Body of pancreas (tissue), 4 donors: Measurements from ENCODE around the gene GRID2. TPM values are rescaled to one million over a fixed set of nuclear protein-coding genes. Genes with fewer than 3 reads are reported as not detected.

Experiments used
- ATAC-seq: fragments of 150-250 bp; one replicate; pipeline ENCODE4 v1.9.1; 2016
- DNase-seq, 4 donors: peaks; one replicate each; pipeline ENCODE4 v3.0.0-alpha.2; 2019
- H3K27ac ChIP-seq, 4 donors: fragments of 200-600 bp; sonication (generic); 1 replicate in 3 of 4; 2 replicates in 1 of 4; pipeline versions ENCODE4 v1.5.1 to v1.6.1; 2016 to 2019; ENCODE audit warnings: mild to moderate bottlenecking in 1 of 4, mixed read lengths in 1 of 4, moderate library complexity in 1 of 4
- H3K27me3 ChIP-seq, 2 donors: fragments of 200-600 bp; sonication (generic); one replicate each; pipeline ENCODE4 v1.6.0; 2016; ENCODE audit warnings: mild to moderate bottlenecking in 1 of 2
- H3K36me3 ChIP-seq, 2 donors: fragments of 200-600 bp; sonication (generic); replicated peaks in 1 of 2; 2 replicates each; pipeline ENCODE4 v1.5.1; 2016; ENCODE audit warnings: low read depth in 2 of 2; ENCODE audit not compliant: insufficient read depth in 1 of 2
- H3K4me1 ChIP-seq: fragments of 200-600 bp; sonication (generic); one replicate; pipeline ENCODE4 v1.6.0; 2016
- H3K4me3 ChIP-seq, 2 donors: fragments of 200-600 bp; sonication (generic); 1 replicate in 1 of 2; 2 replicates in 1 of 2; pipeline ENCODE4 v1.5.1; 2016 to 2019
- H3K9me3 ChIP-seq, 3 donors: fragments of 200-600 bp; sonication (generic); 1 replicate in 2 of 3; 2 replicates in 1 of 3; pipeline ENCODE4 v1.5.1; 2016
- CTCF ChIP-seq, 7 experiments: fragments of 450-650 bp in 4 of 7; fragments of 200-600 bp in 3 of 7; sonication (generic) in 3 of 7; IDR thresholded peaks; one replicate each; pipeline ENCODE4 v1.5.1; 2016 to 2019; ENCODE audit warnings: antibody characterized with exemption in 7 of 7
- POLR2A ChIP-seq, 3 donors: fragments of 450-650 bp; IDR thresholded peaks; one replicate each; pipeline ENCODE4 v1.6.1; 2016; ENCODE audit warnings: antibody characterized with exemption in 3 of 3, mild to moderate bottlenecking in 2 of 3
- WGBS, 2 donors: methylation state at CpG; one replicate each; pipeline ENCODE4 v1.1.5; 2017; 5-methylcytosine and 5-hydroxymethylcytosine counted together
- intact Hi-C: fragments of 100-400 bp; cut with DNase I; formaldehyde crosslinking; loops from one replicate; pipeline ENCODE4 v1.15.1; 2023
- total RNA-seq, 2 donors: library from RNA; depleted of rRNA; stranded (reverse); fragments of >200 nt; gene quantifications; one replicate each; pipeline ENCODE4 v1.1.0, GENCODE V29; 2016

Gene GRID2
- total RNA-seq, 2 donors from 2014 or later, result not detected

GRCh38 chr4:92629302-92629701 lies 325.5 kb downstream of the GRID2 start:
- ATAC-seq (no peak), DNase-seq (no peak)
- H3K4me3 ChIP-seq, result no peak overlapping the region
- H3K4me1 ChIP-seq, result no peaks in the 10 kb centered on the region
- no peaks in the 10 kb centered on the region for H3K27me3 ChIP-seq
- WGBS, 2 donors, result 70 to 75% methylated on average over 2 of the region's 2 CpGs
- H3K9me3 ChIP-seq, result no peaks in the 10 kb centered on the region
- no peak overlapping the region for H3K27ac ChIP-seq
- TF ChIP-seq CTCF (IDR thresholded peaks at IDR 0.05) (no peak), POLR2A (IDR thresholded peaks at IDR 0.05) (no peak)
- H3K36me3 ChIP-seq, result no peaks in the 10 kb centered on the region
- intact Hi-C loops, result no loop called here

GRCh38 chr4:92634882-92635281 lies 331.1 kb downstream of the GRID2 start:
- 62 to 82% methylated on average over 3 of the region's 3 CpGs for WGBS, 2 donors
- intact Hi-C loops, result no loop called here
- H3K36me3 ChIP-seq, result no peaks in the 10 kb centered on the region
- H3K9me3 ChIP-seq, result no peaks in the 10 kb centered on the region
- no peaks in the 10 kb centered on the region for H3K4me1 ChIP-seq
- no peak overlapping the region for H3K4me3 ChIP-seq
- TF ChIP-seq POLR2A (IDR thresholded peaks at IDR 0.05) (no peak), CTCF (IDR thresholded peaks at IDR 0.05) (no peak)
- H3K27ac ChIP-seq, result no peak overlapping the region
- ATAC-seq (no peak), DNase-seq (no peak)
- no peaks in the 10 kb centered on the region for H3K27me3 ChIP-seq

- WGBS, 2 donors, result 27 to 37% methylated on average over 6 of the region's 6 CpGs
- no peaks in the 10 kb centered on the region for H3K27me3 ChIP-seq
- H3K4me1 ChIP-seq, result no peaks in the 10 kb centered on the region
- no peak for TF ChIP-seq POLR2A (IDR thresholded peaks at IDR 0.05)
- TF ChIP-seq CTCF (IDR thresholded peaks at IDR 0.05), result no peak
- no peaks in the 10 kb centered on the region for H3K36me3 ChIP-seq
- ATAC-seq, result no peak
- no peak overlapping the region for H3K4me3 ChIP-seq
- DNase-seq, result no peak
- no peak overlapping the region for H3K27ac ChIP-seq
- H3K9me3 ChIP-seq, result no peaks in the 10 kb centered on the region
- intact Hi-C loops, result no loop called here
These were observed 332.5 kb downstream of the GRID2 start for GRCh38 chr4:92636038-92636806.

GRCh38 chr4:92641409-92641808 lies 337.6 kb downstream of the GRID2 start:
- no peaks in the 10 kb centered on the region for H3K4me1 ChIP-seq
- ATAC-seq, result no peak
- DNase-seq, result no peak
- intact Hi-C loops, result no loop called here
- H3K27me3 ChIP-seq, result no peaks in the 10 kb centered on the region
- no peaks in the 10 kb centered on the region for H3K9me3 ChIP-seq
- TF ChIP-seq CTCF (IDR thresholded peaks at IDR 0.05), result no peak
- TF ChIP-seq POLR2A (IDR thresholded peaks at IDR 0.05), result no peak
- H3K4me3 ChIP-seq, result no peak overlapping the region
- no peak overlapping the region for H3K27ac ChIP-seq
- 83 to 84% methylated on average over 3 of the region's 3 CpGs for WGBS, 2 donors
- H3K36me3 ChIP-seq, result no peaks in the 10 kb centered on the region

- TF ChIP-seq POLR2A (IDR thresholded peaks at IDR 0.05), result no peak
- no peak for TF ChIP-seq CTCF (IDR thresholded peaks at IDR 0.05)
- intact Hi-C loops, result no loop called here
- WGBS, 2 donors, result 55% methylated on average over 2 of the region's 2 CpGs
- ATAC-seq (no peak), DNase-seq (no peak)
- H3K4me3 ChIP-seq, result no peak overlapping the region
- no peaks in the 10 kb centered on the region for H3K4me1 ChIP-seq
- no peaks in the 10 kb centered on the region for H3K9me3 ChIP-seq
- no peaks in the 10 kb centered on the region for H3K27me3 ChIP-seq
- H3K27ac ChIP-seq, result no peak overlapping the region
- no peaks in the 10 kb centered on the region for H3K36me3 ChIP-seq
These were observed 343.1 kb downstream of the GRID2 start for GRCh38 chr4:92646826-92647225.
